Sigmoid colon (tissue), 7 donors: ENCODE measurements around the gene SULT4A1. TPM values are rescaled to one million over a fixed set of nuclear protein-coding genes. Genes with fewer than 3 reads are reported as not detected.

ENCODE experiments used
- DNase-seq: peaks from one replicate; pipeline ENCODE4 v3.0.0-alpha.2; 2019
- H3K27ac ChIP-seq, 4 donors: fragments of 200-600 bp; sonication (generic); one replicate each; pipeline ENCODE4 v1.5.1; 2016 to 2019; ENCODE audit warnings: mild to moderate bottlenecking in 1 of 4
- H3K27me3 ChIP-seq, 3 donors: fragments of 200-600 bp; sonication (generic); one replicate each; pipeline ENCODE4 v1.5.1; 2019; ENCODE audit warnings: mild to moderate bottlenecking in 1 of 3
- H3K36me3 ChIP-seq, 4 donors: fragments of 200-600 bp; sonication (generic); one replicate each; pipeline ENCODE4 v1.5.1; 2016 to 2019
- H3K4me1 ChIP-seq, 4 donors: fragments of 200-600 bp; sonication (generic); one replicate each; pipeline ENCODE4 v1.5.1; 2017 to 2019
- H3K4me3 ChIP-seq, 4 donors: fragments of 200-600 bp; sonication (generic); one replicate each; pipeline ENCODE4 v1.5.1; 2017 to 2019; ENCODE audit warnings: mild to moderate bottlenecking in 2 of 4, moderate library complexity in 1 of 4
- H3K9me3 ChIP-seq, 4 donors: fragments of 200-600 bp in 3 of 4; sonication (generic) in 3 of 4; one replicate each; pipeline versions ENCODE4 v1.5.1 to v1.6.1; 2013 to 2019
- EP300 ChIP-seq, 4 donors: sonication (generic); formaldehyde crosslinking; IDR thresholded peaks; one replicate each; pipeline ENCODE4 v1.6.1; 2017; ENCODE audit warnings: antibody characterized with exemption in 4 of 4
- POLR2A ChIP-seq, 2 donors: fragments of 450-650 bp; IDR thresholded peaks; one replicate each; pipeline ENCODE4 v1.6.1; 2016; ENCODE audit warnings: antibody characterized with exemption in 2 of 2, mild to moderate bottlenecking in 2 of 2, moderate library complexity in 2 of 2
- POLR2AphosphoS5 ChIP-seq, 4 donors: sonication (generic); formaldehyde crosslinking; IDR thresholded peaks; one replicate each; pipeline ENCODE4 v1.6.1; 2017; ENCODE audit warnings: antibody characterized with exemption in 4 of 4
- WGBS, 2 donors: extraction: QIAGEN DNeasy Blood & Tissue Kit; methylation state at CpG; one replicate each; pipeline ENCODE4 v1.1.7; 2013; 5-methylcytosine and 5-hydroxymethylcytosine counted together
- intact Hi-C: fragments of 100-400 bp; cut with DNase I; formaldehyde crosslinking; loops from one replicate; pipeline ENCODE4 v1.15.1; 2023
- polyA plus RNA-seq, 3 donors: library from polyadenylated mRNA; stranded (reverse); fragments of 200-250 nt; gene quantifications; one replicate each; pipeline ENCODE4 v1.2.3, GENCODE V29; 2013
- total RNA-seq, 4 donors: library from RNA; depleted of rRNA; stranded (reverse); fragments of >200 nt; gene quantifications; one replicate each; pipeline ENCODE4 v1.1.0, GENCODE V29; 2016
- TF ChIP-seq, protein P1 (sequence below), 4 experiments: fragments of 450-650 bp in 3 of 4; fragments of 200-600 bp in 1 of 4; IDR thresholded peaks; one replicate each; pipeline ENCODE4 v1.5.1; 2016 to 2019; ENCODE audit warnings: antibody characterized with exemption in 4 of 4, mild to moderate bottlenecking in 3 of 4, moderate library complexity in 2 of 4
- donor health status: healthy with polysubstance abuse.
- donor health status: Bipolar disorder and iron deficiency.
- donor health status: healthy.

Gene SULT4A1
- total and polyA plus RNA-seq, 7 donors: 1.3 to 3.9 (median 2.2) TPM; not detected in 2

DNA sequence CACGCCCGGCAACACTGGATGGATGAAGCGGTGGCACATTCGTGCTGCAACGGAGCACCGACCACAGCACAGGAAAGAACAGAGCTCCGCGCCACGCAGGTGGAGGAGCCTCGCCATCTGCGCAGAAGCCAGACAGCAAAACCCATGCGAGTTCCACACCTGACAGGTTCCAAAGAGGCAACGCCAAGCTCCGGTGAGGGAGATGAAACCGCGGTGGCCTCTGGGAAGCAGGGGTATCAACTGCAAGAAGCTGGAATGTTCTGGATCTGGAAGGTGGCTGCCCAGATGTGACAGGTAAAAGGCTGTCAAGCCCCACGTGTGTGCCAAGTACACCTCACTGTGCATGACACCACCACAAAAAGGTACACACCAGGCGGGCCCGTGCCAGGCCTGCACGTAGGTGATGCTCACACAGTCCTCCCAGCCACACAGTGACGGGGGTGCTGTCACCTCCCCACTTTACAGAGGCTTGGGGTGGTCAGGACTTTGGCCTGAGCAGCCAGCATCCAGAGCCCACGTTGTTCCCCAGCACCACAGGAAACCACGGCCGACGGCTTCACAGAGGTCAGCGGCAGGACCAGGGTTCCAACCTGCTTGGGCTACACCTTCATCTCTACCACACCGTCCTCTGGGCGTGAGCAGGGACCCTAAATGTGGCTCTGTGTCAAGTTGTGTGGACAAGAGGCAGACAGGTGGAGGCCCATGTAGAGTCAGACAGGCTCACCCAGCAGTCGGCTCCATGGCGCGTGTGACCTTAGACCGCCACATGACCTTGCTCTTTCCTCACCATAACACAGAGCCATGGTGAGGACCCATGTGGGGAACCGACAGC is 30.5 kb downstream of the SULT4A1 start:
- Histone ChIP-seq H3K36me3 (no peaks in the 10 kb centered on the region), H3K4me3 (no peak overlapping the region), H3K4me1 (peaks cover 0 to 14% (median 9%) of the 10 kb centered on the region in 4 donors), H3K27me3 (peaks cover 0 to 16% (median 0%) of the 10 kb centered on the region in 3 donors), H3K9me3 (no peaks in the 10 kb centered on the region), H3K27ac (no peak overlapping the region)
- WGBS, 2 donors: 87 to 93% methylated on average over 33 of the region's 33 CpGs
- peak; percentile 50 for DNase-seq
- TF ChIP-seq POLR2A (IDR thresholded peaks at IDR 0.05) (no peak), EP300 (IDR thresholded peaks at IDR 0.05) (no peak), POLR2AphosphoS5 (IDR thresholded peaks at IDR 0.05) (no peak)
- TF ChIP-seq, protein P1, sequence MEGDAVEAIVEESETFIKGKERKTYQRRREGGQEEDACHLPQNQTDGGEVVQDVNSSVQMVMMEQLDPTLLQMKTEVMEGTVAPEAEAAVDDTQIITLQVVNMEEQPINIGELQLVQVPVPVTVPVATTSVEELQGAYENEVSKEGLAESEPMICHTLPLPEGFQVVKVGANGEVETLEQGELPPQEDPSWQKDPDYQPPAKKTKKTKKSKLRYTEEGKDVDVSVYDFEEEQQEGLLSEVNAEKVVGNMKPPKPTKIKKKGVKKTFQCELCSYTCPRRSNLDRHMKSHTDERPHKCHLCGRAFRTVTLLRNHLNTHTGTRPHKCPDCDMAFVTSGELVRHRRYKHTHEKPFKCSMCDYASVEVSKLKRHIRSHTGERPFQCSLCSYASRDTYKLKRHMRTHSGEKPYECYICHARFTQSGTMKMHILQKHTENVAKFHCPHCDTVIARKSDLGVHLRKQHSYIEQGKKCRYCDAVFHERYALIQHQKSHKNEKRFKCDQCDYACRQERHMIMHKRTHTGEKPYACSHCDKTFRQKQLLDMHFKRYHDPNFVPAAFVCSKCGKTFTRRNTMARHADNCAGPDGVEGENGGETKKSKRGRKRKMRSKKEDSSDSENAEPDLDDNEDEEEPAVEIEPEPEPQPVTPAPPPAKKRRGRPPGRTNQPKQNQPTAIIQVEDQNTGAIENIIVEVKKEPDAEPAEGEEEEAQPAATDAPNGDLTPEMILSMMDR (IDR thresholded peaks at IDR 0.05): no peak
- intact Hi-C loops: no loop called here

DNA sequence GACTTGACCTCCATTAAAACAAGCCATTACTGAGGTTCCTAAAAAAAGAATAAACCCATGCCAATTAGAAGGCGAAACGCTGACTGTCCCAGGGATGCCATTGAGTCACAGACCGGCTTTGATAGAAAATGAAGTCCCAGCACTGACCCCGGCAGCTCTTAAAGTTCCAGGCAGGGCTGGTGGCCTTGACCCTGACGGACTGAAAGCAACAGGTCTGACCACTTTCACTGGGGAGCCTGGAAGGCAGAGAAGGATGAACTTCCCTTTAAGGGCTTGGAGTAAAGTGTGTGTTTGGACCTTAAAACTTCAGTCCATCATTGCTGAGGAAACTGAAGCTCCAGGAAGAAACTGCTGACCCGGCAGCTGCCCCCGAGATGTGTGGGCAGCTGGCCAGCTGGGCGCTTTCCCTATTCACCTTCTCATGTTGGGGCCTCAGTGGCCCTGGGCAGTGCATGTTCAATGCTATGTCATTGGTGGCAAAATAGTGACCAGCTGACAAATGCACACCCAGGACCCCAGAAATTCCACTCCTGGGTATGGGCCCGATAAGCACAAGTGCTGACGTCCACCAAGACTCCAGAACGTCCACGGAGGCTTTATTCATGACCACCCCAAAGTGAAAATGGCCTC is 31.3 kb downstream of the SULT4A1 start:
- TF ChIP-seq POLR2AphosphoS5 (IDR thresholded peaks at IDR 0.05) (no peak), EP300 (IDR thresholded peaks at IDR 0.05) (no peak), POLR2A (IDR thresholded peaks at IDR 0.05) (no peak)
- TF ChIP-seq, protein P1 (IDR thresholded peaks at IDR 0.05): no peak
- 59 to 74% methylated on average over 12 of the region's 12 CpGs for WGBS, 2 donors
- no peaks in the 10 kb centered on the region for H3K36me3 ChIP-seq
- intact Hi-C loops: no loop called here
- no peak overlapping the region for H3K4me3 ChIP-seq
- H3K4me1 ChIP-seq: peaks cover 0 to 21% (median 15%) of the 10 kb centered on the region in 4 donors
- peaks cover 0 to 12% (median 0%) of the 10 kb centered on the region in 3 donors for H3K27me3 ChIP-seq
- no peak overlapping the region for H3K27ac ChIP-seq
- H3K9me3 ChIP-seq: no peaks in the 10 kb centered on the region
- peak; percentile 52 for DNase-seq

DNA sequence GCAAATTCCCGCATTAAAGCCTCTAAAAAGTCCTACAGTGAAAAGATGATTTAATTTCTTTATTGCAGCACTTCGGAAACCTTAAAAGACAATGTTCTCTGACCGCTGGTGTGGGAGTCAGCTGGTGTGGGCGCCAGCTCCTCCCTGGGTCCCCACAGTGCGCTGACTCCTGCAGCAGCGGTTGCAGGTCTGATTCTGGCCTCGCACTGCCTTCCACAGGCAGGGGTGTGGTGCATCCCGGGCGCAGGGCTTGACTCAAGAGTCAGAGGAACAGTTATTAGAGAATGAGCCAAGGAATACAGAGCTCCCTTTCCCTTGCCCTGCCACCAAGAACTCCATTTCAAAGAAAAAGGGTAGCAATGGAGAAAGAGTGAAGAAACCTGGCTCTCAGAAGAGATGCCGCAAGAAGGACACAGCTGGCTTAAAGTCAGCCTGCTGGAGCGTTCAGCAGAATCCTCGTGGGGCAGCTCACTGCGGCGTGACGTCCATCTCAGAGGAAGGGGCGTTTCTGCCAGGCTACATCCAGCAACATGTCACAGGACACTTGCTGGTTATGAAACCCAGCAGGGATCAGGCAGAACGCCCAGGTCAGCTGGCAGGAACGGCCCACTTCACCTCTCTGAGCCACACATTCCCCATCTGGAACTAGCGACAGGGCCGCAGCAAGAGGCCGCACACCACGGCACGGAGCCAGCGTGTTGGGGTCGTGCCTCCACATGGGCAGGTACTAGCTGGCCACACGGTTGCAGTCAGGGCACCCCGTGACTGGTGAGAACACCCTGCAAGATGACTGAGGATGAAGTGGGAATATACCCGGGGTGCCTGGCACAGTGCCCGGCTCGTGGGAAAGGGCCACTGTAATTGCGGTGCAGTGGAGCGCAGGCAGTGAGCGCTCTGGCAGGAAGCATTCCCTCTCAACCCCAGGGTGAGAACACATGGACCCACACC is 32.1 kb downstream of the SULT4A1 start:
- TF ChIP-seq, protein P1 (IDR thresholded peaks at IDR 0.05): no peak
- peak in 2 of 4 donors; percentile 9 to 33 for TF ChIP-seq POLR2AphosphoS5 (IDR thresholded peaks at IDR 0.05)
- 63 to 74% methylated on average over 33 of the region's 33 CpGs for WGBS, 2 donors
- intact Hi-C loops: no loop called here
- Histone ChIP-seq H3K36me3 (no peaks in the 10 kb centered on the region), H3K4me3 (no peak overlapping the region), H3K27ac (peak overlapping the region in 2 of 4 donors; percentile 16 to 73), H3K4me1 (peaks cover 0 to 30% (median 22%) of the 10 kb centered on the region in 4 donors), H3K9me3 (no peaks in the 10 kb centered on the region), H3K27me3 (peaks cover 0 to 8% (median 0%) of the 10 kb centered on the region in 3 donors)
- peak; percentile 84 for DNase-seq

DNA sequence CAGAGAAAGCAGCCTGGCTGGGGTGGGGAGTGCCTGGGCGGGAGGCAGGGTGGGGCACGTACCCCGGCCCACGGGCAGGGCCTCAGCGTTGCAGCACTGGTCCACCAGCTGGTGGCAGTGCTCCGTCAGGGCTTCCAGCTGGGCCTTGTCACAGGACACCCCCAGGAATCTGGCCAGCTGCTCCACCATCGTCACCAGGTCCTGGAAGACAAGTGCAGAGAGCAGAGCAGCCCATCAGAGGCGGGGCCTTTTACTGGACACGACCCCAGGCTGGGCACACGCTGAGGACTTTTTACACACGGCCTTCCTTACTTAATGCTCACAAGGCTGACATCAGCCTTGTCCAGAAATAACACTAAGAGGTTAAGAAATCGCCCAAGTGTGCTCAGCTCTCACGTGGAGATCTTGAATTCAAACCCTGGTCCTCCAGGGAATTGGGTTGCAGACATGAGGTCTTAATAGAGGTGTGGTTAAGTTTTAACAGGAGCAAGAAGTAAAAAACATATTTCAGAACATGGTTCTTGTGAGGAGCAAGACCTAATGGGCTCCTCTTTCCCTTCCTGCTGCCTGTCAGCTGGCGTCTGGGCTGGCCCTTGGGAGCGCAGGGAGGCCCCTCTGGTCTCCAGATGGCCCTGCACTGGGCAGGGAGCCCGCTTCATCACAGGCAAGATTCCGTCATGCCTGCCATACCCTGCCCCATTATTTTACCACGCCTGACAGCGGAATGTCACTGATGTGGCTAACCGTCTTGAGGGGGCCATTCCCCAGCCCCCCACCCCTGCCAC is 33.1 kb downstream of the SULT4A1 start:
- H3K27me3 ChIP-seq: peaks cover 0 to 6% (median 0%) of the 10 kb centered on the region in 3 donors
- H3K27ac ChIP-seq: peak overlapping the region in 2 of 4 donors; percentile 16 to 73
- no peak for TF ChIP-seq POLR2A (IDR thresholded peaks at IDR 0.05)
- peak in 1 of 4 donors; percentile 16 for TF ChIP-seq POLR2AphosphoS5 (IDR thresholded peaks at IDR 0.05)
- intact Hi-C loops: no loop called here
- peaks cover 0 to 30% (median 22%) of the 10 kb centered on the region in 4 donors for H3K4me1 ChIP-seq
- H3K36me3 ChIP-seq: no peaks in the 10 kb centered on the region
- peak; percentile 86 for DNase-seq
- no peak overlapping the region for H3K4me3 ChIP-seq
- 39 to 65% methylated on average over 20 of the region's 20 CpGs for WGBS, 2 donors
- no peaks in the 10 kb centered on the region for H3K9me3 ChIP-seq
